ENCODE data around the gene TBC1D1. TPM values are rescaled to one million over a fixed set of nuclear protein-coding genes. Genes with fewer than 3 reads are reported as not detected.

The TBC1D1 gene
- total RNA-seq, 2 experiments from 2014 or later, result 84.9 to 89.0 TPM

- ChIA-PET CTCF (interaction anchor here (0.7 to 4.0 kb wide), 6 partner anchors 30 to 399 kb away, joined by 3 to 18 read pairs (median 3); no protein-coding TSS in a partner anchor), POLR2A (interaction anchor here (2.6 kb wide), 1 partner anchor 30 kb away, joined by 17 read pairs; no protein-coding TSS in a partner anchor)
These were observed 240.0 kb downstream of the TBC1D1 start for GRCh38 chr4:38130884-38131283.

GRCh38 chr4:38131371-38132091 lies 240.6 kb downstream of the TBC1D1 start:
- ChIA-PET CTCF (interaction anchor here (0.7 to 4.0 kb wide), 8 partner anchors 32 to 398 kb away, joined by 3 to 18 read pairs (median 3); no protein-coding TSS in a partner anchor), POLR2A (interaction anchor here (0.7 to 2.6 kb wide), 5 partner anchors 29 to 179 kb away, joined by 4 to 17 read pairs (median 5); no protein-coding TSS in a partner anchor)

GRCh38 chr4:38132107-38132673 lies 241.3 kb downstream of the TBC1D1 start:
- CTCF ChIA-PET, result interaction anchor here (0.7 to 4.0 kb wide), 8 partner anchors 18 to 54 kb away, joined by 3 to 18 read pairs (median 4); no protein-coding TSS in a partner anchor
- POLR2A ChIA-PET, result interaction anchor here (0.5 to 2.6 kb wide), 7 partner anchors 18 to 178 kb away, joined by 3 to 17 read pairs (median 5); no protein-coding TSS in a partner anchor

- POLR2A ChIA-PET, result interaction anchor here (0.6 to 2.6 kb wide), 7 partner anchors 28 to 356 kb away, joined by 3 to 17 read pairs (median 5); no protein-coding TSS in a partner anchor
These were observed 242.2 kb downstream of the TBC1D1 start for GRCh38 chr4:38132843-38133662.

GRCh38 chr4:38133711-38134480 lies 243.0 kb downstream of the TBC1D1 start:
- POLR2A ChIA-PET, result no interaction called here

More at GRCh38 chr4:38132843-38133662, 242.2 kb downstream of the TBC1D1 start:
- CTCF ChIA-PET, result interaction anchor here (0.7 to 4.0 kb wide), 8 partner anchors 17 to 69 kb away, joined by 3 to 18 read pairs (median 4); no protein-coding TSS in a partner anchor

GRCh38 chr4:38135201-38135600 lies 244.3 kb downstream of the TBC1D1 start:
- POLR2A ChIA-PET, result no interaction called here
- CTCF ChIA-PET, result interaction anchor here (0.5 to 1.0 kb wide), 2 partner anchors 8 to 26 kb away, joined by 3 to 4 read pairs; no protein-coding TSS in a partner anchor

More at GRCh38 chr4:38133711-38134480, 243.0 kb downstream of the TBC1D1 start:
- CTCF ChIA-PET, result interaction anchor here (1.0 to 4.0 kb wide), 4 partner anchors 19 to 70 kb away, joined by 3 to 18 read pairs (median 4); no protein-coding TSS in a partner anchor

- POLR2A ChIA-PET, result no interaction called here
- CTCF ChIA-PET, result no interaction called here
These were observed 245.7 kb downstream of the TBC1D1 start for GRCh38 chr4:38136604-38137003.

GRCh38 chr4:38137080-38137479 lies 246.2 kb downstream of the TBC1D1 start:
- CTCF ChIA-PET, result no interaction called here

GRCh38 chr4:38138363-38138762 lies 247.5 kb downstream of the TBC1D1 start:
- ChIA-PET CTCF (no interaction called here), POLR2A (no interaction called here)

More at GRCh38 chr4:38137080-38137479, 246.2 kb downstream of the TBC1D1 start:
- POLR2A ChIA-PET, result no interaction called here

GRCh38 chr4:38139187-38139586 lies 248.3 kb downstream of the TBC1D1 start:
- CTCF ChIA-PET, result no interaction called here
- POLR2A ChIA-PET, result no interaction called here

- ChIA-PET CTCF (no interaction called here), POLR2A (no interaction called here)
These were observed 249.8 kb downstream of the TBC1D1 start for GRCh38 chr4:38140643-38141203.

GRCh38 chr4:38141808-38142500 lies 251.1 kb downstream of the TBC1D1 start:
- ChIA-PET CTCF (no interaction called here), POLR2A (no interaction called here)

- CTCF ChIA-PET, result no interaction called here
- POLR2A ChIA-PET, result no interaction called here
These were observed 253.1 kb downstream of the TBC1D1 start for GRCh38 chr4:38144031-38144430.

GRCh38 chr4:38145033-38145678 lies 254.3 kb downstream of the TBC1D1 start:
- POLR2A ChIA-PET, result no interaction called here
- CTCF ChIA-PET, result no interaction called here

- ChIA-PET POLR2A (no interaction called here), CTCF (no interaction called here)
These were observed 254.9 kb downstream of the TBC1D1 start for GRCh38 chr4:38145741-38146140.

- CTCF ChIA-PET, result no interaction called here
- POLR2A ChIA-PET, result no interaction called here
These were observed 255.5 kb downstream of the TBC1D1 start for GRCh38 chr4:38146383-38146782.

- ChIA-PET CTCF (interaction anchor here (0.6 to 0.7 kb wide), 2 partner anchors 17 to 94 kb away, joined by 3 read pairs; no protein-coding TSS in a partner anchor), POLR2A (no interaction called here)
These were observed 258.6 kb downstream of the TBC1D1 start for GRCh38 chr4:38149472-38149996.
